HL-60 (cell line): Measurements from ENCODE around the gene YY1.
A peak's percentile ranks its signal among the peaks of the same experiment; 100 is the strongest.

Source experiments
- DNase-seq, 2 experiments: peaks; one replicate each; pipeline ENCODE4 v3.0.0-alpha.2; 2010 to 2020; ENCODE audit warnings: low read depth in 1 of 2, low spot score in 1 of 2
- H3K27ac ChIP-seq: fragments of 250-450 bp; sonication (Bioruptor Pico); replicated peaks from 2 replicates; pipeline ENCODE4 v1.5.1; 2020; ENCODE audit warnings: mild to moderate bottlenecking, moderate library complexity
- H3K27me3 ChIP-seq: fragments of 250-450 bp; sonication (Bioruptor Pico); 2 replicates; pipeline ENCODE4 v1.5.1; 2021; ENCODE audit warnings: mild to moderate bottlenecking, moderate library complexity; ENCODE audit not compliant: insufficient read depth, poor library complexity, severe bottlenecking
- H3K4me3 ChIP-seq: replicated peaks from 2 replicates; pipeline ENCODE4 v1.5.1; 2011; ENCODE audit warnings: mild to moderate bottlenecking, control low read depth, low read length; ENCODE audit not compliant: insufficient read depth
- CTCF ChIP-seq: IDR thresholded peaks from one replicate; pipeline ENCODE4 v1.5.1; 2011; ENCODE audit warnings: low read length, control low read depth, inconsistent platforms; ENCODE audit not compliant: insufficient read depth
- GABPA ChIP-seq: IDR thresholded peaks from 2 replicates; pipeline ENCODE4 v1.6.1; 2012; ENCODE audit warnings: low read depth
- POLR2AphosphoS5 ChIP-seq: IDR thresholded peaks from 2 replicates; pipeline ENCODE4 v1.6.1; 2012; ENCODE audit warnings: low read depth
- REST ChIP-seq: IDR thresholded peaks from 2 replicates; pipeline ENCODE4 v1.6.1; 2012; ENCODE audit warnings: low read depth; ENCODE audit not compliant: insufficient replicate concordance
- SPI1 ChIP-seq: IDR thresholded peaks from 2 replicates; pipeline ENCODE4 v1.6.1; 2012; ENCODE audit warnings: low read depth, mild to moderate bottlenecking, borderline replicate concordance

Gene YY1

GRCh38 chr14:100241279-100241678 lies 2.3 kb downstream of the YY1 start:
- peak overlapping the region; percentile 81 for H3K4me3 ChIP-seq
- TF ChIP-seq REST, result no peak
- no peak for TF ChIP-seq GABPA
- TF ChIP-seq SPI1, result no peak
- TF ChIP-seq CTCF, result no peak
- no peak for TF ChIP-seq POLR2AphosphoS5
- H3K27ac ChIP-seq, result peak overlapping the region; percentile 75
- no peak for DNase-seq
- no peaks in the 10 kb centered on the region for H3K27me3 ChIP-seq

- H3K4me3 ChIP-seq, result no peak overlapping the region
- TF ChIP-seq CTCF (no peak), POLR2AphosphoS5 (no peak), REST (no peak), GABPA (no peak), SPI1 (no peak)
- H3K27me3 ChIP-seq, result no peaks in the 10 kb centered on the region
- DNase-seq, result no peak
- no peak overlapping the region for H3K27ac ChIP-seq
These were observed 4.1 kb downstream of the YY1 start for GRCh38 chr14:100243020-100243419.

GRCh38 chr14:100246809-100247428 lies 8.0 kb downstream of the YY1 start:
- Histone ChIP-seq H3K27ac (no peak overlapping the region), H3K27me3 (no peaks in the 10 kb centered on the region), H3K4me3 (no peak overlapping the region)
- TF ChIP-seq CTCF, result peak; percentile 17
- no peak for TF ChIP-seq REST
- TF ChIP-seq SPI1, result no peak
- TF ChIP-seq GABPA, result no peak
- TF ChIP-seq POLR2AphosphoS5, result no peak
- peak in 1 of 2 experiments; percentile 58 for DNase-seq
